HG03045 (cell line): Measurements from ENCODE around the gene PERP.
"Not testable (repeated sequence)": the region's sequence is repeated elsewhere in the genome, so short reads cannot be mapped to it uniquely, and the experiment has no call there.

Experiments used
- ATAC-seq: cut with Tn5 transposase; IDR thresholded peaks from one replicate; pipeline ENCODE4 v1.9.1; 2021; ENCODE audit warnings: mild to moderate bottlenecking, moderate library complexity; ENCODE audit not compliant: unreplicated experiment

PERP gene

GRCh38 chr6:138105880-138106664 is 1.1 kb downstream of the PERP start:
- no peak for ATAC-seq

- ATAC-seq, result no peak
Observed at GRCh38 chr6:138105446-138105845, 1.8 kb downstream of the PERP start.

GRCh38 chr6:138104618-138105213 is 2.5 kb downstream of the PERP start:
- no peak for ATAC-seq

- no peak for ATAC-seq
Observed at GRCh38 chr6:138103871-138104270, 3.3 kb downstream of the PERP start.

- no peak for ATAC-seq
Observed at GRCh38 chr6:138101946-138102731, 5.1 kb downstream of the PERP start.

- no peak for ATAC-seq
Observed at GRCh38 chr6:138099832-138100231, 7.4 kb downstream of the PERP start.

- no peak for ATAC-seq
Observed at GRCh38 chr6:138098306-138098705, 8.9 kb downstream of the PERP start.

- no peak for ATAC-seq
Observed at GRCh38 chr6:138094260-138094659, 13.0 kb downstream of the PERP start.

- no peak for ATAC-seq
Observed at GRCh38 chr6:138093632-138094031, 13.6 kb downstream of the PERP start.

- ATAC-seq, result no peak
Observed at GRCh38 chr6:138092686-138093085, 14.5 kb downstream of the PERP start.

- no peak for ATAC-seq
Observed at GRCh38 chr6:138089325-138089724, 17.9 kb downstream of the PERP start.

GRCh38 chr6:138088326-138088762 is 18.9 kb downstream of the PERP start:
- no peak for ATAC-seq

GRCh38 chr6:138087593-138088325 is 19.5 kb downstream of the PERP start:
- no peak for ATAC-seq

- no peak for ATAC-seq
Observed at GRCh38 chr6:138086573-138087196, 20.5 kb downstream of the PERP start.

- no peak for ATAC-seq
Observed at GRCh38 chr6:138085839-138086222, 21.4 kb downstream of the PERP start.

- ATAC-seq, result no peak
Observed at GRCh38 chr6:138084904-138085838, 22.0 kb downstream of the PERP start.

- no peak for ATAC-seq
Observed at GRCh38 chr6:138082232-138082631, 25.0 kb downstream of the PERP start.

- ATAC-seq, result not testable (repeated sequence)
Observed at GRCh38 chr6:138079556-138079955, 27.7 kb downstream of the PERP start.

- ATAC-seq, result no peak
Observed at GRCh38 chr6:138078491-138078890, 28.7 kb downstream of the PERP start.

GRCh38 chr6:138073264-138073663 is 34.0 kb downstream of the PERP start:
- ATAC-seq, result no peak
